NCI-H460 (cell line): ENCODE measurements around the gene LONP1. TPM values are rescaled to one million over a fixed set of nuclear protein-coding genes. Genes with fewer than 3 reads are reported as not detected.
"Not testable (repeated sequence)": the region's sequence is repeated elsewhere in the genome, so short reads cannot be mapped to it uniquely, and the experiment has no call there.

Source experiments
- DNase-seq: peaks from one replicate; pipeline ENCODE4 v3.0.0-alpha.2; 2016; ENCODE audit warnings: low read depth; ENCODE audit errors: extremely low read depth
- total RNA-seq: library from RNA; depleted of rRNA; stranded (reverse); fragments of >200 nt; shearing (Covaris generic); gene quantifications from 2 replicates; pipeline ENCODE4 v1.2.3, GENCODE V29; 2014

Gene LONP1
- total RNA-seq, 1 experiment from 2014 or later, result 151 TPM

DNA sequence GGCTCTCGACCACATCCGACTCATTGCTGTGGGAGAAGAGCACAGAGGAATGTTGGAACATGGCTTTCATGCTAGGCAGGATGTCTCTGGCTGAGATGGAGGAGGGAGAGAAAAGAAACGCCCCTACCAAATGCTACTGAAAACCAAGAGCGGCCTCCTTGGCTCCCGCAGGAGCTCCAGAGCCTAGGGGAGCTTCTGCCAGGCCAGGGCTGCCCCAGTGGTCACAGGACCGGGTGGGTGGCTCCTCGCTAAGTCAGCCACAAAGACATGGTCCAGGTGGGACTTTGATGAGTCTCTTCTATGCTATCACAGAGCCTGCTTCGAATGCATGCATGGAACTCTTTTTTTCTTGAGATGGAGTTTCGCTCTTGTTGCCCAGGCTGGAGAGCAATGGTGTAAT is 6.7 kb downstream of the LONP1 start:
- no peak for DNase-seq

DNA sequence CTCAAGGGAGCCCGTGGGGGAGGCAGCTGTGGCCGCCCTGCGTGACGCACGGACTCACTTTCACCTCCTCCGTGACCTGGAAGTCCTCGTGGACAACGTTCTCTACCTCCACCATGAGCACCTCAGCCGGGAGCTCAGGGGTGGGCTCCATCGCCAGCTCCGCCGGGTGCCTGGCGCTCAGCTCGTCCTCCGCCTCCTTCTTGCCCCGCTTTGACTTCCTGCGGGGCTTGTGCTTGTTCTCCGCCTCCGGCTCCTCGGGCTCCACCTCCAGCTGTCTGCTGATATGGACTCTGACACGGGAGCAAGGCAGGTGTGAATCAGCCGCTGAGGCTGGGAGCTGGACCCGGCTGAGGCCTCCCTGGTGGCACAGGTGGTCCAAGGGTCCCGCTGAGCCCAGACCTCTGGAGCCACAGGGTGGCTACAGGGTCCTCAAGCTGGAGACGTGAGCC is 8.2 kb downstream of the LONP1 start:
- no peak for DNase-seq

DNA sequence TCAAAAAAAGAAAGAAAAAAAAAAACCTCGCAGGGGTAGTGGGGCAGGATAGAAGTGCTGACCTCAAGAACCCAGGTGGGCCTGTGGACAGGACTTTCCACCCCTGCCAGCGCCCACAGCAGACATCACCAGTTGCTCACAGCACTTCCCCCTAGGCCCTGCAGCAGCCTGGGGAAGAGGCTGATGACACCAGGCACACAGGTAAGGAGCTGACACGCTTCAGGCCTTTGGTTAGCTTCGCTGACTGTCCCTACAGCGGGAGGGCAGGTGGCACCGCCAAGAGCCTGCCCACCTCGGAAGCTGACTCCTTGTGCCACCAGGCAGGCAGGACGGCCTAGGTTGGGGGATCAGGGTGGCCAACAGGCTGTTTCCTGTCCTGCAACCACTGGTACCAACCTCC is 8.9 kb downstream of the LONP1 start:
- no peak for DNase-seq

DNA sequence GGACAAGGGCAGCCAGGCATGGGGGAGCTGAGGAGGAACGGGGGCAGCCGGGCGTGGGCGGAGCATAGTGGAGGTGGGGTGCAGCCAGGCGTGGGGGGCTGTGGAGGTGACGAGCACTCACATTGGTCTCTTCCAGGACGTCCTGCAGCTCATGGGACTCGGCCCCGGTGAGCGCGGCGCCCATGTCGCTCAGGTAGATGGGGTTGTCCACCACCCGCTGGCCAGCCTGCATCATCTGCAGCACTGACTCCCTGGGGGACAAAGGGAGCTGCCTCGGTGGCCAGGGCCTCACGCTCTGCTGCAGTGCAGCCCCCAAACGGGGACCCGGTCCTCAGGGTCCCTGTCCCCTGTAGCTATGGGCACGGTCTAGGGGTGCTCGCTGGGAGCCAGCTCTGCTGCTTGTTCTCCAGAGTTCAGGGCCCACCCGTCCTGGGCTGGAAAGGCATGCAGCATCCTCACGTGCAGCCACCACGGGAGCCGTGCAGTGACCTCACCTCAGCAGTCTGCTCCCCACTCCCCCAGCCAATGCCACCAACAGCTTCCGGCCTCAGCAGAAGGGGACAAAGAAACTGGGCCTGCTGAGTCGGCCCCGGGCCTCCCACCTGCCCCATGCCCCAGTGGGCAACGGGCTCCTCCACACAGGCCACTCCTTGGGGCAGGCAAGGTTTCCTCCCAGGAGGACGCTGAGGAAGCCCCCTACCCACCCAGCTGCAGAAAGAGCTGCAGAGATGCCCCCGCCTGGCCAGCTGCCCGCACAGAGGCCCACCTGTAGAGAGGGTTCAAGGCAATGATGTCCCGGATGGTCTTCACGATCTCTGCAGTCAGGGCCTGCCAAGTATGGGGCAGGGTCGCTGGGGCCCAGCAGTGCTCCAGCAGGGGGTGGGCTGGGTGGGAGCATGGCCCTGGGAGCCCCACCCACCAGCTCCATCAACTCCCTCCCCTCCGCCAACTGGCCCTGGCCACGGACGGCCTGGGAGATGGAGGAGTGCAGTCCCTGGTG is 12.1 kb downstream of the LONP1 start:
- no peak for DNase-seq

DNA sequence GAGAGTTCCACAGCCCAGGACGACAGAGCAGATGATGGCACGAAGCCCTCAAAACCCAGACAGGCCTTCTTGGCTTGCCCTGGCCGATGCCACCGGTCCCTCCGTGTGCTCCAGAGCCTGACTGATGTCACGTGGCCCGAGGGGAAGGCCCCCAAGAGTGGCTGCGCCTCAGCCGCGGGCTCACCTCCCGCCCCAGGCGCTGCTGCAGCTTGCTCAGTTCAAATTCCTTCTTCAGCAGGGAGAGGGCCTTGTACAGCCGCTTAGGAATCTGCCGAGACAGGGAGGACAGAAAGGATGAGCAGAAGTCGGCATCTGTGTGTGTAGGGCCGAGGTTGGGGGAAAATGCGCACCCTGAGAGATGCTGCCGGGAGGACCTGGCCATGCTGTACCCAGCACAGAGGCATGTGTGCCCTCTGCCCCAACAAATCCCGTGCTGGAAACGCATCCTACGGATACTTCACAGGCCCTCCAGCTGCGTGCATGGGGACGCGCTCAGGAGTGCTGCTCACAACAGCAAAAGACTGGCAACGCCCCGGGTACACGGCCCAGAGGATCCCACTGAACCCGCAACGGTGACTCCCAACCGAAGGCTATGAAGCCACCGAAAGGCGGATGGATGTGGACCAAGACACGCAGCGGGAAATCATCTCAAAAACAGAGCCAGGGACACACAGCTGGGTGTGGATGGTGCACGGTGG is 12.9 kb downstream of the LONP1 start:
- no peak for DNase-seq

DNA sequence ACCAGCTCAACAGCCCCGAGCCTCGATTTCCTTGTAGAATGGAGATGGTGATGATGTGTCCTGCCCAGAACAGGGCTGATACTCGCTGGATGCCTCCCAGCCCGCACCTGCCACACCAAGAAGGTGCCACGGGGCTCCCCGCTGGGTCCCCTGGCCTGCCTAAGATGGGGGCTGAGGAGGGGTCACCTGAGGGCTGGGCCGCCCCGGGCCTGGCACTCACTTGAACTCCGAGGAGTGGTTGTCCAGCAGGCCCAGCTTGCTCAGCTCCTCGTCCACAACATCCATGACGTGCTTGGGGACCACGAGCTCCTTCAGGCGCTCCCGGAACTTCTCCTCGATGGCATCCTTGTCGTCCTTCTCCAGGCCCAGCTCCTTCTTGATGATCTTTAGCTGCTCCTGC is 14.4 kb downstream of the LONP1 start:
- no peak for DNase-seq

DNA sequence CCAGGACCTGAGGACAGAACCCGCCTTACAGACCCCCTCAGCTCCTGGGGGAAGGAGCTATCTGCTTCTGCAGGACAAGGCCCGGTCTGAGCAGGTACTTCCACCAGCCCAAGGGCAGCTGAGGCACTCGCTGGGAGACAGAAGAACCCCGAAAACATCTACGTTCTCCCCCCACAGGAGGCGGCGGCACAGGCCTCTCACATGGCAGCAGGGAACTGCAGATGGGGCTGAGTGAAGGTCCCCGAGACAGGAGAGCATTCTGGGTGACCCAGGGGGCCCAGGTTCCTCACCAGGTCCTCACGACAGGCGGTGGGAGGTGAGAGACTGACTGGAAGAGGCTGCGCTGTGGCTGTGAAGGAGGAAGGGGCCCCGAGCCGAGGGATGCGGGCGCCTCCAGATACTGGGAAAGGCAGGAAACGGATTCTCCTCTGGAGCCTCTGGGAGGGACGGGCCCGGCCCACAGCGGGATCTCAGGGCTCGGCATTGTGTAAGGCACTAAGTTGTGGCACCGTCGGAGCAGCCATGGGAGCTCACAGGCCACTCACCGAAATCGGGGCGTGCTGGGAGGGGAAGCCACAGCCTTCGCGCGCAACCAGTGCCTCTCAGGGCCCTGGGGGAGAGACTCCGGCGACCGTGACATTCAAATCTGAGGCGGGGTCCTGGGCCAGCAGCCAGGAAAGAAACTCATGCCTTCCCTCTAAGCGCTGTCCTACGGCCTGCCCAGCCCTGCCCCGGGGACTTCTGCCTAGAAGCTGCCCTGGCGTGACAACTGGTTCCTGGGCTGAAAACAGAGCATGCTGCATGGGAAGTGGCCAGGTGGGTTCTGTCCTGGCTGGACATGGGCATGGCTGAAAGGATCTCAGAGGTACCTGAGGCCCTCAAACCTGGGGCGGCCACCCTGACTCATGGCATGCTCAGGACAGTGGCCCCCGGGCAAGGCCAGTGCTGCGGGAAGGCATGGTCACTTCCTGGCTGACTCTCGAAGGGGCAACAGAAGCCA is 15.8 kb downstream of the LONP1 start:
- no peak for DNase-seq

DNA sequence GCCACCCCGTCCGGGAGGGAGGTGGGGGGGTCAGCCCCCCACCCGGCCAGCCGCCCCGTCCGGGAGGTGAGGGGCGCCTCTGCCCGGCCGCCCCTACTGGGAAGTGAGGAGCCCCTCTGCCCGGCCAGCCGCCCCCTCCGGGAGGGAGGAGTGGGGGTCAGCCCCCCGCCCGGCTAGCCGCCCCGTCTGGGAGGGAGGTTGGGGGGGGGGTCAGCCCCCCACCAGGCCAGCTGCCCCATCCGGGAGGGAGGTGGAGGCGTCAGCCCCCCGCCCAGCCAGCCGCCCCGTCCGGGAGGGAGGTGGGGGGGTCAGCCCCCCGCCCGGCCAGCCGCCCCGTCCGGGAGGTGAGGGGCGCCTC is 17.9 kb downstream of the LONP1 start:
- DNase-seq, result not testable (repeated sequence)

DNA sequence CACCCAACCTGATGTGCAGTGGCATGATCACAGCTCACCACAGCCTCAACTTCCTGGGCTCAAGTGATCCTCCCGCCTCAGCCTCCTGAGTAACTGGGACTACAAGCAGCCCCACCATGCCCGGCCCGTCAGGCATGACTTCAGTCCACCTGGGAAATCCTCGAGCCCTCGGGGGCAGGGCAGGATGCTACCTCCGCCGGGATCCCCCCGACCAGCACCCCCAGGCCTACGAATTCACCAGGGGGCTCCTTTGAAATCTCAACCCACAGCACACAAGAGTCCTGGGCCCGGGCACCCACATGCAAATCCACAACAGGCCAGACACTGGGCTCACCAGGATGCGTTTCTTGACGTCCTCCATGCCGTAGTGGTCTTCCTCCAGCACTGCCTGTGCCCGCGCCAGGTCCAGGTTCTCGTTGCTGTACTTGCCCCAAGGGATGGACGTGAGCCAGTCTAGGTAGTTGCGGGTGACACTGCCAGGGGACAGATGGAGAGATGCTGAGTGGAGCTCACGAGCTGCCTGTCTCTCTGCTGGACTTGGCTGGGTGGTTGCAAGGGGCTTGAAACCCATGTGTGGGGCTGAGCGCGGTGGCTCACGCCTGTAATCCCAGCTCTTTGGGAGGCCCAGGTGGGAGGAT is 19.4 kb downstream of the LONP1 start:
- DNase-seq, result no peak

DNA sequence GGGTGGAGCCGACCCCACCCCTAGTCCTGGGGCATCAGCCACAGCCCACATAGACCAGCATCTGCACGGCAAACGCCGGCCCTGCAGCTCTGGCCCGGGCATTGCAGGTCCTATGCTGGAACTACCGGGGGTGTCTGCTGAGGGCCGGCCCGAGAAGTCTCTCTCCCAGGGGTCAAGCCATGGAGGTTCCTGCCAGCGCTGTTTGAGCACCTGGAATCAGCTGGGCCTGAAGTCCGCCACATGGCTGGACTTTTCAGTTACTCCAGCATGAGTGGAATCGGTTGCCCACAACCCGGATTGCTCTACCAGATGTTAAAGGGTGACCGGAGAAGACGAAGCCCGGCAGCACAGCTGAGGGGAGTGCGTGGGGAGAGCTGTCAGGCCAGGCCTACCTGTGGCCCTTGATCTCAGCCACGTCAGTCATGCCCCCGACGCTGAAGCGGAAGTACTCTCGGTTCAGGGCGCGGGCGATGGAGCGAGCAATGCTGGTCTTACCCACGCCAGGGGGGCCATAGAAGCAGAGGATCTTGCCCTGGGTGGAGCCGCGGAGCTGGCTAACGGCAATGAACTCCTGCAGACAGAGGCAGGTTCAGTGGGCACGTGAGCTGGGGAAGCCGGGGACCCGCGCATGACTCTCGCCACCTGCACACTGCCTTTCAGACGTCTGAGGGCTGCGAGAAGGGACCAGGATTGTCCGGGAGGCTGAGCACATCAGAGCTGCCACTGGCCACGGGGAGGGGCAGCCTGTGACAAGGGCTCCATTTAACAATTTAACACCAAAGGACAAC is 21.1 kb downstream of the LONP1 start:
- DNase-seq, result no peak

DNA sequence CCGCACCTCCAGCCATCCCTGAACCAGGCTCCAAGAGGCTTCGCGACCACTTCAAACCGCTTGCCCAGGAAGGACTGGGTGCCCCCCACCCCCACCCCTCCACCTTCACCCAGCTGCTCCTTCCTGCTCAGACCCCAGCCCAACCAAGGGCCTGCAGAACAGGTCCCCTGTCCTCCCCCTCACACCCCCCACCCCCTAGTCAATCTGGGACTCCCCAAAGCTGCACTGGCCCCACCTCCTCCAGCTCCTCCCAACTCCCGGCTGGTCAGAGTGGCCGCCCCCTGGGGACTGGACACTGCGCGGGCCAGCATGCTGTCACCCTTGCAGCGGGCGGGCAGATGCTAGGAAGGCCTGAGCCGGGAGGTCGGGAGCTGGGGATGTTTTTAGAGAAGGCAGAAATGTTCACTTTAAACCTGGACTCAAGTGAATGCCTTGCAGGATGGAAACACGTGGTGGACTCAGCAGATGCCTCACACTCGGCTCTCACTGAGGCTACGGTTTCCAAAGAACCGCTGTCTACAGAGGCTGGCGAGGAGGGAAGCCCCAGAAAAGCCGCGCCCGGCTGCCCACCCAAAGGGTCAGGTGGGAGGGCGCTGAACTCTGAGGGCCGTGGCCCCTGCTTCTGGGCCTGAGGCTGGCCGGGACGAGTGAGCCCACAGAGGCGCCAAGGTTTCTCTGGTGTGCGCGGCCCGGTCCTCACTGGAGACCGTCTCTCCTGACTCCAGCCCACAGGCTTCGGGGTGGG is 21.9 kb downstream of the LONP1 start:
- no peak for DNase-seq

DNA sequence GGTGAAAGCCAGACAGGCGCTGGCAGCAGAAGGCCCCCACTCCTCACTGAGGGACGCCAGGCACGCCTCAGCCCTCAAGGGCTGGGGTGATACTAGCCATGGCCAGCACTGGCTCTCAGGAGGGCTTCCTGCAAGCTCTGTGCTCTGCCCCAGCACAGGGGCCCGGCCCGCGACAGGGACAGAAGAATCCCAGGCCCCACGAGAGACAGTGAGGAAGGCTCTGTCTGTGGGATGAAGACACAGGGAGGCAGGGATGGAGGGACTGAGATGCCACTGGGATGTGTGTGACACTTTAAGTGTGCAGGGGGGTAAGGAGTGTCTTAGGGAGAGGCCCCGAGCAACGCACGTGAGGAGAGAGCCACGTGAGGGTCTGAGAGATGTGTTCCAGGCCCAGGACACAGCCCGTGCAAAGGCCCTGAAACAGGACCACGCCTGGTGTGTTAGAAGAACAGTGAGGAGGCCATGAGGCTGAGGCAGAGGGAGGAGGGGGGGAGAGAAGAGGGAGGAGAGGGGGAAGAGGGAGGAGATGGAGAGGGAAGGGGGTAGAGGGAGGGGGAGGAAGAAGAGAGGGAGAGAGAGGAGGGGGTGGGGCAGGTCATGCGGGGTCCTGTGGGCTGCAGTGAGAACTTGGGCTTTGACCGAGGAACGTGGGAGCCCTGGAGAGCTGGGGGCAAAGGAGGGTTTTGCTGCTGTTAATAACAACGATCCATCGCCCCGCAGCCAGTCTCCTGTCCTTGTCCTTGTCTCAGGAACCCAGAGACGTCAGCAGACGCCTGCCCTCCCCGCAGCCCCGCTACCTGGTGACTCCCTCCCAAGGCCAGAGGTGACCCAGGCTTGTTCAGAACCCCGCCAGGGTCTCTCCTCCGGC is 22.7 kb downstream of the LONP1 start:
- DNase-seq, result no peak

DNA sequence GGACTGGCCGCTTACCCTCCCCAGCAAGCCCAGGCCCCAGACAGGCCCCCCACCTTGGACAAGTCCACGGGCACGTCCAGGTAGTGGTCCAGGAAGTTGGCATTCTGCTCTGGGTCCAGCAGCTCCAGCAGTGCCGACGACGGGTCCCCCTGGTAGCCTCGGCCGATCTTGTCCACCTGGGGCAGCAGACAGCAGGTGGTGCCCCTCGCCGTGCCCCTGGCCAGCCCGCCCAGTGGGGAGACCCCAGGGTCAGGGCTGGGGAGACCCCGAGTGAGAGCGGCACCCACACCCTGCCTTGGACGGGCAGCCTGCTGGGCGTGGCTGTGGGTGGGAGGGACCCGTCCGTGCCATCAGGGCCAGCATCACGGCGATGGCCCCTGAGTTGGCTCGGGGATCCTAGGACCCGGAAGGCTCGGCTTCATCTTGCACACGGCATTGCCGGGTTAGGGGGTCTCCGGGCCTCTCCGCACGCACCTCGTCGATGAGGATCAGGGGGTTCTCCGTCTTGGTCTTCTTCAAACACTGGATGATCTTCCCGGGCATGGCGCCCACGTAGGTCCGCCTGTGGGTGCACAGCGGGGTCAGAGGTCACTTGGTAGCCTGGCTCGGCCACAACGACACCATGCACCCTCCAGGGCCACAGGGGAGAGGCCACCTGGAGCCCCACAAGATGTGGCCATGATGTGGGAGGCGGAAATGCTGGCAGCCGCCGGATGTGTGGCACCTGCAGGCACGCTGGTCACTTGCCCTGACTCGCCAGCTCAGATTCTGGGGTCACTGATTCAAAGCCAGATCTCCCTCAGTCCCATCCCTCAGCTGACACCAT is 23.5 kb downstream of the LONP1 start:
- DNase-seq, result no peak

DNA sequence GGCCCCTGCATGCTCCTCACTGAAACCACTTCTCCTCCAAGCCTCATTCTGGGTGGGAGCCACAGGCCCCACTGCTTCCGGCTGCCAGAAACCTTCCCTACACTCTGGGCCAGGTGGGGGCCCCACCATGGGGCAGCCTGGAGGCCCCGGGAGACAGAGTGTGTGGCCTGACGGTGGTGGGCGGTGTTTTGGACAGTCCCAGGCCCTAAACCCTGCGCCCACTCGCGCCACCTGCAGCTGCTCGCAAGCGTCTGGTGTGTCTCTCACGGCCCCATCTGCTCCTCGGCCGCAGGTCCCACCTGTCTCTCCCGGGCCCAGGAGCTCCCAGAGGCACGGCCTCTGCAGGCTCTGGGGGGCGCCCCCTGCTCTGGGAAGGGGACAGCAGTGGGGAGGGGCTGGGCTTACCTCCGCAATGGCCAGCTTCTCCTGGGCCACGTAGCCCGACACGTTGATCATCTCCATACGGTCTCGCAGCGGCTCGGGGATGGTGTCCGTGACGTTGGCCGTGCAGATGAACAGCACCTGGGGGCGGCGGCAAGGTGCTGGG is 24.2 kb downstream of the LONP1 start:
- no peak for DNase-seq

DNA sequence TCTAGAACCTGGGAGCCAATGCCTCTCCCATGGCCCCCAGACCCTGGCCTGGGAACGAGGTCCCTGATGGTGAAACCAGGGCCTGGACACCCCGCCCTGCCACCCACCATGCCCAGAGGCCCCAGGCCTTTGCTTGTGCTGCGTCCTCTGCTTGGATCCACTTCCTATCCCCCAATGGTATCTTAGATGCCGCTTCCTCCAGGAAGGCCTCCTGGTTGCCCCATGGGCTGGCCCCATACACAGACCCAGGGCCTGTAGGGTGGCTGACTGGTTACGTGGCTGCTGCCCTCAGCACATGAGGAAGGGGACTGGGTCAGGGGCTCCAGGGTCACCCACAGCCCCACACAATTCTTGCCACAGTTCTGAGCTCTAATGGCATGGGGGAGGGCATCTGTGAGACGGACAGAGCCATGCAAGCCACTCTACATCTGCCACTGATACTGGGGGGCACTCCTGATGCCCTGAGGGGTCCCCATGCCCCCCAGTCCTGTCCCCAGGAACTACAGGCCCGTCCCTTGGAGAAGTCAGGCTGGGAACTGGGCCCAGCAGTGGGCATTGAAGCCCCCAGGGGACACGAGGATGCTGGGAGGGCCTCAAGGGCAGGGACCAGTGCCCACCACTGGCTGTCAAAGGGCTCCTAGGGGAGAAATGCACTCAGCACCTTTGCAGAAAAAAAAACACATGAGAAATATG is 24.8 kb downstream of the LONP1 start:
- DNase-seq, result no peak
